ENCODE results near the gene DPH1.
A peak's percentile ranks its signal among the peaks of the same experiment; 100 is the strongest.

Gene DPH1

GRCh38 chr17:1992541-1992940 is 37.4 kb upstream of the DPH1 start:
- TF ChIP-seq CTCF (conservative IDR thresholded peaks at IDR 0.05; ENCODE audit: low read depth, low read length) = no peak
- peak; percentile 23 for DNase-seq (ENCODE audit: low read depth)
- H3K4me3 ChIP-seq (ENCODE audit: low read length) = no peak overlapping the region

GRCh38 chr17:1994707-1995106 is 35.2 kb upstream of the DPH1 start:
- DNase-seq (ENCODE audit: low read depth) = no peak
- no peak overlapping the region for H3K4me3 ChIP-seq (ENCODE audit: low read length)
- TF ChIP-seq CTCF (conservative IDR thresholded peaks at IDR 0.05; ENCODE audit: low read depth, low read length) = no peak

- no peak overlapping the region for H3K4me3 ChIP-seq (ENCODE audit: low read length)
- TF ChIP-seq CTCF (conservative IDR thresholded peaks at IDR 0.05; ENCODE audit: low read depth, low read length) = no peak
- DNase-seq (ENCODE audit: low read depth) = no peak
These were observed 34.5 kb upstream of the DPH1 start for GRCh38 chr17:1995321-1995892.

- no peak for TF ChIP-seq CTCF (conservative IDR thresholded peaks at IDR 0.05; ENCODE audit: low read depth, low read length)
- no peak overlapping the region for H3K4me3 ChIP-seq (ENCODE audit: low read length)
- no peak for DNase-seq (ENCODE audit: low read depth)
These were observed 33.8 kb upstream of the DPH1 start for GRCh38 chr17:1995907-1996799.

GRCh38 chr17:1996800-1997288 is 33.1 kb upstream of the DPH1 start:
- no peak for TF ChIP-seq CTCF (conservative IDR thresholded peaks at IDR 0.05; ENCODE audit: low read depth, low read length)
- H3K4me3 ChIP-seq (ENCODE audit: low read length) = no peak overlapping the region
- DNase-seq (ENCODE audit: low read depth) = no peak

- no peak for DNase-seq (ENCODE audit: low read depth)
- no peak overlapping the region for H3K4me3 ChIP-seq (ENCODE audit: low read length)
- TF ChIP-seq CTCF (conservative IDR thresholded peaks at IDR 0.05; ENCODE audit: low read depth, low read length) = no peak
These were observed 32.5 kb upstream of the DPH1 start for GRCh38 chr17:1997289-1997926.

Measured in retinal pigment epithelial cell (primary cell).